Measurements from ENCODE around the gene NANS.

DNA sequence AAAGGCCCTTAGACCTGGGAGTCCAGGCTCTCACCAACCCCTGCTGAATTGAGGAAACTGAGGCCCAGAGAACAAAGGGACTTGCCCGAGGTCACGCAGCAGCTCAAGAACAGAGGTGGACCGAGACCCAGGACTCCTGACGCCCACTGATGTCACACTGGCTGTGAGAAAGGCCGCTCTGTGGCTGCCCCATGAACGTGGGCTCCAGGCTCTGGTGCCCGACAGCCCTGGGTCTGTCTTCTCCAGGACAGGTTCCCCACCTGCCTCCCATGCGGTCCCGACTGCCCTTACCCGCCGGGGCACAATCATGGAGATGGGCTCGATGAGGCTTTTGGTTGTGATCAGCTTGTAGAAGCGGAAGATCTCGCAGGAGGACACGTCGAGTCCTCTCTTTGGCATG, 71.8 kb downstream of the NANS start:
- TF ChIP-seq, protein P1, sequence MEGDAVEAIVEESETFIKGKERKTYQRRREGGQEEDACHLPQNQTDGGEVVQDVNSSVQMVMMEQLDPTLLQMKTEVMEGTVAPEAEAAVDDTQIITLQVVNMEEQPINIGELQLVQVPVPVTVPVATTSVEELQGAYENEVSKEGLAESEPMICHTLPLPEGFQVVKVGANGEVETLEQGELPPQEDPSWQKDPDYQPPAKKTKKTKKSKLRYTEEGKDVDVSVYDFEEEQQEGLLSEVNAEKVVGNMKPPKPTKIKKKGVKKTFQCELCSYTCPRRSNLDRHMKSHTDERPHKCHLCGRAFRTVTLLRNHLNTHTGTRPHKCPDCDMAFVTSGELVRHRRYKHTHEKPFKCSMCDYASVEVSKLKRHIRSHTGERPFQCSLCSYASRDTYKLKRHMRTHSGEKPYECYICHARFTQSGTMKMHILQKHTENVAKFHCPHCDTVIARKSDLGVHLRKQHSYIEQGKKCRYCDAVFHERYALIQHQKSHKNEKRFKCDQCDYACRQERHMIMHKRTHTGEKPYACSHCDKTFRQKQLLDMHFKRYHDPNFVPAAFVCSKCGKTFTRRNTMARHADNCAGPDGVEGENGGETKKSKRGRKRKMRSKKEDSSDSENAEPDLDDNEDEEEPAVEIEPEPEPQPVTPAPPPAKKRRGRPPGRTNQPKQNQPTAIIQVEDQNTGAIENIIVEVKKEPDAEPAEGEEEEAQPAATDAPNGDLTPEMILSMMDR (IDR thresholded peaks at IDR 0.05), result no peak
- no peak for TF ChIP-seq POLR2A (IDR thresholded peaks at IDR 0.05)

Data from body of pancreas (tissue), 4 donors.